NAMALWA (cell line): ENCODE data around the gene ATG9A.

Experiments used
- DNase-seq: peaks from one replicate; pipeline ENCODE4 v3.0.0-alpha.2; 2015; ENCODE audit warnings: low spot score

The ATG9A gene

DNA sequence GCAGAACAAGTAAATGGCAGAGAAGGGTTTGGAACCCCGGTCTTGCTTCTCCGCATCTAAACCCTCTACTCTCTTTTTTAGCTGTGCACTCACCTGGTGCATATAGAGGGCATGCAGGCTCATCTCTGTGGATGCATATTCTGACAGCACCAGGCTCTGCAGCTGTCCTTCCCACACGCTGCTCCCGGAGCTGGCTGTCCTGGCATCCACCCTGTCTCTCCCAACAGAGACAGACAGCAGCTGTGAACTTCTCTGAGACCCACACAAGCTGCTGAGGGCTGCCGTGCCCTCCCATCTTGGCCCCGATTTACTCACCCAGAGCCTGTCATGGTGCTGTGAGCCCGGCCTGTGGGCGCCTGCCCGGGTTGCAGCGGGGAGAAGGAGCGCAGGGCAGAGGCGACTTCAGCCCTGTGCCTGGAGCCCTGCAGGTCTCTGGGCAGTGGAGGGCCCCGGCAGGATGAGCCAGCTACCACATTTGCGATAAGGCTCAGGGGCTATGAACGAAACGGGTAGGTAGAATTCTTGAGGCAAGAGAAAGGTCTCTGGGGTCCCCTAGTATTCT is 7.4 kb downstream of the ATG9A start:
- DNase-seq, result no peak

DNA sequence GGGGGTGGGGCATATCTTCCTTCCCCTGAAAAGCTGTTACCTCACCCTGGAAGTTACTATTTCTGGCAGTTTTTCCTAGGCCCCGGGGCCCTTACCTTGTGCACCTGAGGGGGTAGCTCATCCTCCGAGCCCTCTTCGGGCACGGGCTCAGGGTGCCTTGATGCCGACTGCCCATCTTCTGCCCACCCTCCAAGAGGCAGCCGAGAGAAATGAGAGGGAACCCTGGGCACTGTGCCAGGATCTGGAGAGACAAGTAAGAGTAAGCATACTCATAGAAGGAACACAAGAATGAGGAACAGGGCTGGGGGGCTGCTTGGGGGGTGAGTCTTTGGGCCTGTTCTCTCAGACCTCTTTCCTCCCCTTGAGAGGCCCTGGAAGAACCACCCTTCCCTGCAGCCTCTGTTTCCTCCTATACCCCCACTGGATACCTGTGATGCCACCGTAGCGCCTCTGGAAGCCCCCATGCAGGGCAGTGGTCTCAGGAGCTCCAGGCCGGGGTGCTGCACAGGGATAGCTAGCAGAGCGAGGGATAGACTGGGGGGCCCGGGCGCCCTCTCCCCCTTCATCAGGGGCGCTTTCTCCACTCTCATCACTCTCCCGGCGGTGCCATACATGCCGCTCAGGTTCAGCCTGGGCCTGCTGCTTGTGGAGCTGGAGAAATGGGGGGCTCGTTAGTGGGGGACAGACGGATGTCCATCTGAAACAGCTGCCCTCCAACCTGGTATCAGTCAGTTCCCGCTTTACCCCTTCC is 8.6 kb downstream of the ATG9A start:
- DNase-seq, result no peak

DNA sequence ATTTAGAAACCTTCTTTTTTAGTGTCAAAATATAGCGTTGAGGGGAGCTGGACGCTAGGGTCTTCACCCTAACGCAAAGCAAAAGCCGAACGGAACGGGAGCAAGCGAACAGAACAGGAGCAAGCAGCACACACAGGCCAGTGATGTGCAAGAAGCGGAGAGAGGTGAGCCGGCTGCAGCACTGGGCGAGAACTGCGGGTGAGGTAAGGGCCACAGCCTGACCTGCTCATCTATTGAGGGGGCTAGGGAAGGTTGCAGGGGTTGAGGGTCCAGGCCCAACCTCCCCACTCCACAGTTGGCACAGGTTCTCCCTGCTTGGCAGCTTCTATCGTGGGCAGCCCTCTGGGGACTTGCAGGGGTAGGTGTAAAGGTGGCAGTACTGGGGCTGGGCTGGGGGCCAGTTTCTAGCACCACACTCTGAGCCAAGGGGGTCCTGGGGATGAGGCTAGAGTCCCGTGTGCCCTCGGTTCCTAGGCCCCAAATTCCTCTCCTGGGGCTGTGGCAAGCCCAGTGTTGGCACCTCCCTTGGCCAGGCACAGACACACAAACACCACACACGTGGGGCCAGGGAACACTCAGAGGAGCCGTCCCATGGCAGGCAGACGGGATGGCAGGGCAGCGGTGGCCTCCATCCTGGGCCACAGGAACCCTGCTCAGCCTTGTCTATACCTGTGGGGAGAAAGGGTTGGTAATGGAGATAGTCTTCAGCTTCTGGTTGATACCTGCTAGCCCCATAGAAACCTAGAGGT is 9.5 kb downstream of the ATG9A start:
- no peak for DNase-seq

DNA sequence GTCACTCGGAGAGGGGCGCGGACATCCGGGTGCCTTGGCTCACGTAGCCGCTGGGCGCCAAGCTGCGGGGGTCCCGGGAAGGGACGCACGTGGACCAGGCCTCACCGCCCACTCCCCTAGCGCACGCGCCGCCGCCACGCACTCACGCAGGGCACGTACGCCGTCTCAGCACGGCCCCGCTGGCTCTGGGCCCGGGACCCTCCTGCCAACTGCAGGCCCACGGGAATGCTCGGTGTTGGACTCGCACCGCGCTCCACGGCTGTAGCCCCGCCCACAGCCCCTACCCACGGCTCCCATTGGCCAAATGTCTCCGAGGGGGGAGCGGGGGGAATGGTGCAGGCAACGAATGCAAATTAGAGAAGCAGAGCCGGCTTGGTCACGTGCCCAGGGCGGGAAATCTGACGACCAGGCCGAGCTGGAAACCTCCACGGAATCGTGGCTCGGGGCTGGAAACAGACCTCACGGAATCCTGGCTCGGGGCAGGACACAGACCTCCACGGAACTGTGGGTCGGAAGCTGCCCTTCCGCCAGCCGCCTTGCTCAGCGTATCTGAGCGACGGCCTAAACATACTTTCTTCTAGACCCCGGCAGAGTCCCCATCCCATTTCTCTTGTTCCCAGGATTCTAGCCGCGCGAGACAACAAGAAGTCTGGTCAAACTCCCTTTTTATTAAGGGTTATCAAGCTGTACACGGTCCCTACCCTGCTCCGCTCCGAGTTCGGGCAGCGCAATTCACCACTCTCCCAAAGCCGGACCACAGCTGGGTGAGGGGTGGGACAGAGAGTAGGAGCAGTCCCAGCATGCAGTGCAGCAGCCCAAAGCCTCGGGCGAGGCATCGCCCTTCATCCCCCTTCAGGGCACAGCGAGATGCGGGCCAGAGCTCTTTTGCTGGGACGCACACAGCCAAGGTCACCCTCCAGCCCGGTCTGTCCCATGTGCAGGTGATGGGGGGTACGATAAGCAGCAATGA is 10.4 kb downstream of the ATG9A start, which contains the start of gene ABCB6:
ABCB6 (minus strand) TSS at position 227 of the 970 bp plus-strand sequence. CDS start 285 bp downstream, outside the sequence.
- DNase-seq, result peak; percentile 90

DNA sequence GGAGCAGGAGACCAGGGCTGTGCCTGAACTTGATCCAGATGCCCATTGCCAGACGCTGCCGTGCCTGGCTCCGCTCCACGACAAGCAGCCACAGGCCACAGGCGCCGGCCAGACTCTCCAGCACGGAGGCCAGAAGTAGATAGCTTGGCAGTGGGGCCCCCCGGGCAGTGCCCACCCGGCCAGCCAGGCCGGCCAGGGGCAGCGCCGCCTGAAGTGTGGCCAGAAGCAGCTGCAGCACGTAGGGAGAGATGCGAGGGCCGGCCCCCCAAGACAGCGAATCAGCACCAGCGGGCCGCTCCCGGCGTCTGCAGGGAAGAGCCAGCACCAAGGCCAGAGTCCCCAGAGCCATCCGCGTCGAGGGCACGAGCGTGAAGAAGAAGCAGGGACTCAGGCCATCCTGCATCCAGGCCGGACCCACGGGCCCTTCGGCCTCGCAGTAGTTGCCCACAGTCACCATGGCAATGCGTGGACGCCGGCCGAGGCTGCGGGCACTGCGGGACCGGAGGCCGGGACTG is 11.2 kb downstream of the ATG9A start:
- DNase-seq, result no peak

DNA sequence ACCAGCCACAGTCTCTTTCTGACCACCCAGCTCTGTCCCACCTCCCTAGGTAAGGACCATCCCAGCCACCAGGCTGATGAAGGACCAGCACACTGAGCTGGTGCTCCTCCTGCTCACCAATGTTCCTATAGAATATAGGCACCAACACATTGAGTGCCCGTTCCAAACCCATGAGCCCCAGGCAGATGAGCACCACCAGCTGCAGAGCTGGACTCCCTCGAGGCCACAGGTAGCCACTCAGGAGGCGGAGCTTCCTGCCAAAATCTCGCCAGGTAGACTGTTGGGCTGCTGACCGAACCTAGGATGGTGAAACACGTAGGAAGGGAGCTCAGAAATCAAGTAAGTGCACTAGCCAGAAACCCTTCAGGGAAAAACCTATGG is 12.9 kb downstream of the ATG9A start:
- DNase-seq, result no peak

DNA sequence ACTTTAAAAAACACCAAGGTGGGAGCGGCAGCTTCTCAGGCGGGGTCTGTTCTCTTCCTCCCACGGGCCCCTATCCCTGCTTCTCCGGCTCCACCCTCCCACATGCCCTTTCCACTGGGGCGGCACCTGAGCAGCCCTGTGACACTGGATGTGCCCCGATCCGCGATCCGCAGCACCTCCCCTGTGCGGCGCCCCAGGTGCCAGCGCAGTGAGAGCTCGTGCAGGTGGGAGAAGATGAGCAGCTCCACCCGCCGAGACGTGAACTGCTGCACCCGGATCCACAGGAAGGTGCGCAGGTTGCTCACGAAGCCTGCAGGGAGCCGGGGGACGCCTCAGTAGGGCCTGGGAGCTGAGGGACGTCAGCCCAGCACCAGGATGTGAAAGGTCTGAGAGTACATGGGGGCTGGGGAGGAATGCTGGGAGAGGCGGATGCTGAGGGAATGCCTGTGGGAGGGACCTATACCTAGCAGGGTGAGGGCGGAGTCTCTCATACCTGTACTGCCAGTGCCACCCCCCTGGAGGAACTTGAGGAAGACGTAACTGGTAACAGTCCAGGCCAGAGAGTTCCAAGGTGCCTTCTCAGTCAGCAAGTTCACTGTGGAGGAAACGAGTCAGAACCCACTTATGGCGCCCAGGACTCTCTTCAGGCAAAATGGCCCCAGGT is 13.4 kb downstream of the ATG9A start:
- no peak for DNase-seq

DNA sequence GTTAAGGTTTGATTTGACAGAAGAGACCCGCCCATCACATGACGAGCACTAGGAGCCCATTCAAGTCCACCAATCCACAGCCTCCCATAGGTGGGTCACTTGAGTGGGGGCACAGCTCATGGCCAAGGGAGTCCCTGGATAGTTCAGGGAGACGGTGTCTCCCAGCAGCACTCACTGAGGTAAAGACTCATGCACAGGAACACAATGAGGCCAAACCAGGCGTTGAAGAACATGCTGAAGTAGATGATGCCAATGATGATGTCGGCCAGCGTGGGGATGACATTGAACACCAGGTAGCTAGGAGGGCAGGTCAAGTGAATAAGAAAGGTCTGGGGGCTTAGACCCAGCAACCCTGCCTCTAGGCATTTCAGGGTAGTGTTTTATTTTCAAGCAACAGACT is 14.7 kb downstream of the ATG9A start:
- no peak for DNase-seq

DNA sequence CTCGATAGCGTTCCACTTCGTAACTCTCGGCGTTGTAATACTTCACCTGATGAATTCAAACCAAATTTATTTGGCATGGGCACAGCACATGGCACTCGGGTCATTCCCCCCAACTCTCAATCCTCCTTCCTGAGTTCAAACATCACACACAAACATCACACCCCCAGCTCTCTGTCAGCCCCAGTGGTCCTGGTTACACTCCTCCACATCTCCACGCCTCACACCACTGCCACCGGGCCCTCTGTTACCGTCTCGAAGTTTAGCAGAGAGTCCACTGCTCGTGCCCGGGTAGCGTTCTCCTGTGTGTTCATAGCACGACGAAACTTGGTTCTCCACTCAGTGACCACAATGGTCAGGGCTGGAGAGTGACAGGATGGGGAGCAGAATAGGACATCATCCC is 15.3 kb downstream of the ATG9A start:
- DNase-seq, result no peak

DNA sequence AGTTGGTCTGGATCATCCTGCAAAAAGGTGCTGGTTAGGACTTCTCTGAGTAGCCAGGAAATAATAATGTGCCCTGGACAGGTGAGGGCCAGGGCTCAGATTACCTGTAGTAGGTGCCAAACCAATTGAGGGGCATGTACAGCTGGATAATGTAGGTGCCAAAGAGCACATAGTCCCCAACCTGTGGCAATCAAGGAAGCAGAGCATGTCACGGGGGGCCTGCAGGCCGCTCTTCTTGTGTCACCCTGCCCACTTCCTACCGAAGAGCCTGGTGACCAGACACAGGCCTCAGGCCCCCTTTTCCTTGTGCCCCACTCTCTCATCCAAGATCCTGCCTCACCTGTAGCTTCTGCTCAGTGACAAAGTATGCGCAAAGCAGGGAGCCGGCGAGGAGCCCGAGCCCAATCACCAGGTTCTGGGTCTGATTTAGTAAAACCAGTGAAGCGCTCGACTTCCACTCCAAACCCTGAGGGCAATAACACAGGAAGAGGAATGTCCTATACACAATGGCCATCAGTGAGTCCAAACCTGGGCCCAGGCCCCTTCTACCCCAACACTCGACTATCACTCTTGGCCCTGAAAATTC is 15.9 kb downstream of the ATG9A start:
- no peak for DNase-seq

DNA sequence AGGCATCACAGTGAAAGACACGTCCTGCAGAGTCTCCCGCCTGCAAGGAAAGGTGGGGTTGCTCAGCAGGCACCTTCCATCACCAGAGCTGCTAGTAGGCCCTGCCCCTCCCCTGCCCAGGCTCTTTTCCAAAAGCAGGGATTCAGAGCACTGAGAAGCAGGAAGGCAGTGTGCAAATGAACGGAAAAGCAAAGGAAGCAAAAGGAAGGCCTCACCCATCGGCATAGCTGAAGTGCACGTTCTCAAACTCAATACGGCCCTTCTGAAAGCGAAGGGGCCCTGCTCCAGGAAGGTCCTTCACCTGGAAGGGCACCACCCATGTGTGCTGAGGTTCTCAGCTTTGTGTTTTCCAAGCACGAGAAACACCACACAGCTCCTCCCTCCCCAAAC is 16.4 kb downstream of the ATG9A start:
- no peak for DNase-seq

DNA sequence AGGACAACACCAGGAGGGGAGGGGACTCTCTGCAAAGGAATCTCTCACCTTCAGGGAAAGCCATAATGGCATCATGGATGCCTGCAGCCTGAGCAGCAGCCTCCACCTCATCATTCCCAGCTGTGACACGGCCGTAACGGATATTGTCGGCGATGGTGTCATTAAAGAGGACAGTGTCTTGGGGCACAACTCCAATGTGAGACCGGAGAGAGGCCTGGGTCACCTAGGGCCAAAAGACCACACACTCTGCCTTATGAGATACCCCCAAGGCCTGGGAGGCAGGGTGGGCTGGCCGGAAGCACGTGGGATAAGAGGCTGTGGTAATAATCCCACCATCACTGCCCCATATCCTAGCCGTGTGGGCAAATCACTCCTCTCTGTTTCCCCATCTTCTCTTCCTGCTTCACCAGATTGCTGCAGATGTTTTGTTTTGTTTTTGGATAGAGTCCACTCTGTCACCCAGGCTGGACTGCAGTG is 18.5 kb downstream of the ATG9A start:
- DNase-seq, result no peak

DNA sequence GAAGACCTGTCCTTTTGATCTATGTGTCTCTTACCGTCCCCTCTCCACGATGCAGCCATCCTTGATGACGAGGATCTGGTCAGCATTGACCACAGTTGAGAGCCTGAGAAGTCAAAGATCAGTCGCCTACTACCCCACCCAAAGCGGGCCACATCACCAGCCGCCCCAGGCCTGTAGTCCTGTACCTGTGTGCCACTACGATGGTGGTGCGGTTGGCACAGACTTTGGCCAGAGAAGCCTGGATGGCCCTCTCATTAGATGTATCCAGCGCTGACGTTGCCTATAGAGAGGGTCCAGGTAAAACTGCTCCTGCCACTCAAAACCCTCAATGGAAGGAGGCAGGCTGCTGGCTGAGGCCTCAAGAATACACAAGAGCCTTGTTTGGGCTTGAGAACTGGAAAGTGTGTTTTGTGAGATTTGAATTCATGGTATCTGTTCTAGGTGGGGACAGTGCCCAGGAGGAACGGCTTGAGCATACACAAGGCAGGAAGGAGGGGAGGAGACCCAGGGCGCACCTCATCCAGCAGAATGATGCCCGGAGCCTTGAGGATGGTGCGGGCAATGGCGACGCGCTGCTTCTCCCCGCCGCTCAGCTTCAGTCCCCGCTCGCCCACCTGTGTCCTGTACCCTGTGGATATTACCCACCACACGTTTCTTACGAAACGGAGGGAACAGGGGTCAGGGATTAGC is 19.1 kb downstream of the ATG9A start:
- no peak for DNase-seq

DNA sequence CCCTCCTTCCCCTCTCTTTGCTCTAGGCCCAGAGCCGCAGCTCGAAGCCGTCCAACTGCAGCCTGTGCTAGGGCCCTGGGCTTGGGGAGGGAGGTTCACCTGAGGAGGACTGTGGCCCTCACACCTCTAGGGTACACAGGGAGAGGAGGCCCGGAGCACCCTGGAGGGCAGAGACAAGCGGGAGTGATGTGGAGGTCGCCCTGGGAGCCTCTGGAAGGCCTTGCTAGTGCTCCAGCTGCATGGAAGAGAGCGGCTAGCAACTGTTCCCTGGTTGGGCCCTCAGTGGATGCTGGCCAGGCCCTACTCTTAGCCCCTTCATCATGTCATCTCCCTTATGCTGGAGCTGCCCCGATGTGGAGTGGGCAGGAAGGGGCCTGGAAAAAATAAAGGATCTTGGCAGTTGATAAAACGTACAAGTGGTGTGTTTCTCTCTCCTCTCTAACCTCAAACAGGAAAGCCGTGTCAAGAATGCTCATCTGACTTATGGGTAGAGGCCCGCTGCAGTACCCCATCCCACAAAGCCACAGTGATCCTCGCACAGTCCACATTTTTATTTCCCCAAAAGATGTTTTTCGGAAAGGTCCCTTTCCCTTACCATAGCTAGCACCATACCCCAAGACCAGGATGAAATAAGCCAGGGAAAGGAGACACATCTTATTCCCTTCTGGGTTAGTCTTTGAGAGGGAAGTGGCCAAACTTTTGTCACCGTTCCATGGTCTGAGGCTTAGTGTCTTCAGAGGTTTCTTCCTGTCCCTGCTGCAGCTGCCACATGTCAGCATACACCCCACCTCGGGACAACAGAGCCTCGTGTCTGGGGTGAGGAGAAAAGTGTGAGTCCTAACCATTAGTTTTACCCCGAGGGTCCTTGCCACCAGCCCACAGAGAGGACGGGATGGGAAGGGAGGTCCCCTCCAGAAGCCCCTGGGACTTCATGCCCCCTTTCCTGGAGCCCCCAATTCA is 19.9 kb downstream of the ATG9A start:
- no peak for DNase-seq

DNA sequence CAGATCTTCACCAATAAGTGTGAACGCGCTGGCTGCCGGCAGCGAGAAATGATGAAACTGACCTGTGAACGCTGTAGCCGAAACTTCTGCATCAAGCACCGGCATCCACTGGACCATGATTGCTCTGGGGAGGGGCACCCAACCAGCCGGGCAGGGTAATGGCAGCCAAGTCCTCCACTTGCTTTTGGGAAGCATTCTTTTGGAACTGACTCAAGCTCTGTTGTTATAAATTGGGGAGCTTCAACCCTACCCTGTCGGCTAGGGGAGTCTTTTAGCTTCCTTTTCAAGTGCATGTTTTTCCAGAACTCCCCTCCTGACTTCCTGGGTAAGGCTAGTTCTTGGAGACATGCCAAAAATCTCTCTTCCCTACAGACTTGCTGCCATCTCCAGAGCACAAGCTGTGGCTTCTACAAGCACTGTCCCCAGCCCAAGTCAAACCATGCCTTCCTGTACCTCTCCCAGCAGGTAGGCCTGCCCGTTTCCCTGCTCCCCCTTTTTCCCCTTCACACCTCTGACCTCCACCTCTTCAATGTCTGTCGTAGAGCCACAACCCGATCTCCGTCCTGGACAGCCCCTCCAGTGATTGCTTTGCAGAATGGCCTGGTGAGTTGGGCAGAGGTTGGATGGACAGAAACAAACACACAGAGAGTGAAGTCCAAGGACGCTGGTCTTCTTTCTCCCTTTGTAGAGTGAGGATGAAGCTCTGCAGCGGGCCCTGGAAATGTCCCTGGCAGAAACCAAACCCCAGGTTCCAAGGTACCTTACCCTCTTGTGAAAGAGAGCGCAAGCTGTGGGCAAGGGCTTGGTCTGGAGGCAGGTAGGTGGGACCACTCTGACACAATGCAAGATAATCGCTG is 21.3 kb downstream of the ATG9A start:
- DNase-seq, result no peak

DNA sequence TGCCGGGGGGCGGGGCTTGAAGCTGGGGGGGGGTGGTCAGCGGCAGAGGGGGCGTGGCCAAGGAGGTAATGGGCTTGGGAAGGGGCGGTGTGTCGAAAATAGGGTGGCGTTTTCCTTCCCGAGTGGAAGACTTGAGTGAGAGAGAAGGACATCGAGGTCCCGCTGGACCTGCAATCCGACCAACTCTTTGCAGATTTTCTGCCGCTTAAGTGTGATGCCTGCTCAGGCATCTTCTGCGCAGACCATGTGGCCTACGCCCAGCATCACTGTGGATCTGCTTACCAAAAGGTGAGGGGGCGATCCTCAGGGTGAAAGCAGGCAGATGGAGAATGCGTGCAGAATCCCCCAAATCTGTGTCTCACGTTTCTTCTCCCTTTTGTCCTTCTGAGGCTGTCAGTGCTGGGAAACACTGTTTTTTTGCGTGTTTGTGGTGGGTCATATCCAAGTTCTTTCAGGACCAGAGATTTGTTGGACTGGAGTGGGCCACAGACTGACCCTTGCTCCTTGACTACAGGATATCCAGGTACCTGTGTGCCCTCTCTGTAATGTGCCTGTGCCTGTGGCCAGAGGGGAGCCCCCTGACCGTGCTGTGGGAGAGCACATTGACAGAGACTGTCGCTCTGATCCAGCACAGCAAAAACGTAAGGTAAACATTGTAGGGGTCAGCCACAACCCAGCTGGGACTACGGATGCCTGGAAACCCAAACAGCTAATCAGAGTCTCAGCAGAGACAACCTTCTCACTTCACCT is 22.1 kb downstream of the ATG9A start:
- DNase-seq, result no peak
